Measurements from ENCODE around the gene C1orf35. TPM values are rescaled to one million over a fixed set of nuclear protein-coding genes. Genes with fewer than 3 reads are reported as not detected.

C1orf35 gene
- total RNA-seq, 1 donor from 2014 or later: 27.5 TPM

GRCh38 chr1:228109962-228110488 is 6.9 kb upstream of the C1orf35 start:
- no peaks in the 10 kb centered on the region for H3K9me3 Mint-ChIP-seq
- H3K4me1 Mint-ChIP-seq: peaks cover 20% of the 10 kb centered on the region
- peak overlapping the region; percentile 88 for H3K27ac Mint-ChIP-seq
- H3K27me3 Mint-ChIP-seq: peaks cover 2% of the 10 kb centered on the region
- peak overlapping the region; percentile 95 for H3K4me3 Mint-ChIP-seq
- peaks cover 16% of the 10 kb centered on the region for H3K36me3 Mint-ChIP-seq (ENCODE audit: low read depth)
- DNase-seq: no peak
- intact Hi-C loops (cut with micrococcal nuclease): loop anchor here (1.0 to 10.0 kb wide), 7 partner anchors 28 to 345 kb away; partner anchors contain the start of genes ARF1, GUK1 and TRIM11

- peaks cover 18% of the 10 kb centered on the region for H3K36me3 Mint-ChIP-seq (ENCODE audit: low read depth)
- peaks cover 2% of the 10 kb centered on the region for H3K27me3 Mint-ChIP-seq
- intact Hi-C loops (cut with micrococcal nuclease): loop anchor here (1.0 to 10.0 kb wide), 6 partner anchors 27 to 345 kb away; partner anchors contain the start of genes ARF1, GUK1 and TRIM11
- peaks cover 23% of the 10 kb centered on the region for H3K4me1 Mint-ChIP-seq
- H3K4me3 Mint-ChIP-seq: peak within 1 kb of the TSS; percentile 95
- no peaks in the 10 kb centered on the region for H3K9me3 Mint-ChIP-seq
- DNase-seq: peak; percentile 100
- peak within 1 kb of the TSS; percentile 88 for H3K27ac Mint-ChIP-seq
Observed at GRCh38 chr1:228109073-228109961, 6.2 kb upstream of the C1orf35 start, which contains the start of gene MRPL55. Gene MRPL55, minus strand, starts transcription at chr1:228109299. Its CDS starts 1,039 bp downstream, at chr1:228108260.

GRCh38 chr1:228108742-228109072 is 5.6 kb upstream of the C1orf35 start:
- Mint-ChIP-seq H3K27me3 (peaks cover 2% of the 10 kb centered on the region), H3K27ac (peak overlapping the region; percentile 88), H3K9me3 (no peaks in the 10 kb centered on the region), H3K4me3 (peak overlapping the region; percentile 95), H3K4me1 (peaks cover 28% of the 10 kb centered on the region), H3K36me3 (ENCODE audit: low read depth) (peaks cover 18% of the 10 kb centered on the region)
- intact Hi-C loops (cut with micrococcal nuclease): loop anchor here (1.0 to 10.0 kb wide), 6 partner anchors 26 to 344 kb away; partner anchors contain the start of genes ARF1, GUK1 and TRIM11
- DNase-seq: no peak

DNA sequence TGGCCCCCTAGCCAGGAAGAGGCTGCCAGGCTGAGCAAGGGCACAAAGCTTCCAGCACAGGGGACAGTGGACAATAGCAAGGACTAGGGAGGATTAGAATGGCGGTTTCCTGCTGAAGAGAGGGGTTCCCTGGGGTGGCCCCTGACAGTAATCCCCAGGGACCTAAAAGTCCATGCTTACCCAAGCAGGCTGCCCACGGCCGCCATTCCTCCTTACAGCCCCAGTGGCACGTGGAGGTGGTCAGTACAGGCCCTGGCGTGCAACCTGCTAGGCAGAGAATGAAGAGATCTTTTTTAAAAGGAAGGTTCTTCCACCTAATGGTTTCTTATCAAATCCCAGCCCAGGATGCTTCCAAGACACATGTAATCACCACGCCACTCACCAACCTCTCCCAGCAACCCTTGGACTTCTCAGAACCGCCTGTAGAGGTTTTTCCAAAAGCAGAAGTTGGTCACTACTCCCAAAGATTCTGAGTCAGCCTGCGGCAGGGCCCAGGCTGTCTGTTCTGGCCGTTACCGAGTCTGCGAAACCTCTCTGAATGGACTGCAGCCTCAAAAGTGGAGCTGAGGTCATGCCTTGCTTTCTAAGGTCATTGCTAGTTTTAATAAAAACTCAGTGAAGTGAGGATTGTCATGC is 5.0 kb upstream of the C1orf35 start:
- H3K9me3 Mint-ChIP-seq: no peaks in the 10 kb centered on the region
- no peak for DNase-seq
- peaks cover 33% of the 10 kb centered on the region for H3K4me1 Mint-ChIP-seq
- peaks cover 4% of the 10 kb centered on the region for H3K27me3 Mint-ChIP-seq
- H3K36me3 Mint-ChIP-seq (ENCODE audit: low read depth): peaks cover 19% of the 10 kb centered on the region
- H3K27ac Mint-ChIP-seq: peak overlapping the region; percentile 88
- H3K4me3 Mint-ChIP-seq: peak overlapping the region; percentile 95
- intact Hi-C loops (cut with micrococcal nuclease): loop anchor here (5.0 to 10.0 kb wide), 2 partner anchors 299 to 343 kb away; partner anchors contain the start of gene TRIM11

GRCh38 chr1:228107636-228108035 is 4.5 kb upstream of the C1orf35 start:
- Mint-ChIP-seq H3K9me3 (no peaks in the 10 kb centered on the region), H3K4me1 (peaks cover 33% of the 10 kb centered on the region), H3K27me3 (peaks cover 4% of the 10 kb centered on the region), H3K36me3 (ENCODE audit: low read depth) (peaks cover 20% of the 10 kb centered on the region), H3K27ac (no peak overlapping the region), H3K4me3 (peak overlapping the region; percentile 95)
- DNase-seq: no peak
- intact Hi-C loops (cut with micrococcal nuclease): loop anchor here (5.0 to 10.0 kb wide), 2 partner anchors 300 to 343 kb away; partner anchors contain the start of gene TRIM11

DNA sequence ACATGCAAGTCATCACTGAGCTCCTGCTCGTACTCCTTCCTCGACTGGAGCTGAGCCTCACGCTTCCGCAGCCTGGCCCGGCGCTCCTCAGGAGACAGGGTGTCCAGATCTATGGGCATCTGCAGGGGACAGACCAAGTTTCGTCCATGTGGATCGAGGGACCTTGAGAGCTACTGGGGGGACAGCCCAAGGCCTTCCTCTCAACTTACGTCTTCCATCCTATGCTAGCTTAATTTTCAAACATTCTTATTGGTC is 3.6 kb upstream of the C1orf35 start:
- no peak overlapping the region for H3K27ac Mint-ChIP-seq
- intact Hi-C loops (cut with micrococcal nuclease): loop anchor here (5.0 to 10.0 kb wide), 2 partner anchors 301 to 342 kb away; partner anchors contain the start of gene TRIM11
- no peak overlapping the region for H3K4me3 Mint-ChIP-seq

DNA sequence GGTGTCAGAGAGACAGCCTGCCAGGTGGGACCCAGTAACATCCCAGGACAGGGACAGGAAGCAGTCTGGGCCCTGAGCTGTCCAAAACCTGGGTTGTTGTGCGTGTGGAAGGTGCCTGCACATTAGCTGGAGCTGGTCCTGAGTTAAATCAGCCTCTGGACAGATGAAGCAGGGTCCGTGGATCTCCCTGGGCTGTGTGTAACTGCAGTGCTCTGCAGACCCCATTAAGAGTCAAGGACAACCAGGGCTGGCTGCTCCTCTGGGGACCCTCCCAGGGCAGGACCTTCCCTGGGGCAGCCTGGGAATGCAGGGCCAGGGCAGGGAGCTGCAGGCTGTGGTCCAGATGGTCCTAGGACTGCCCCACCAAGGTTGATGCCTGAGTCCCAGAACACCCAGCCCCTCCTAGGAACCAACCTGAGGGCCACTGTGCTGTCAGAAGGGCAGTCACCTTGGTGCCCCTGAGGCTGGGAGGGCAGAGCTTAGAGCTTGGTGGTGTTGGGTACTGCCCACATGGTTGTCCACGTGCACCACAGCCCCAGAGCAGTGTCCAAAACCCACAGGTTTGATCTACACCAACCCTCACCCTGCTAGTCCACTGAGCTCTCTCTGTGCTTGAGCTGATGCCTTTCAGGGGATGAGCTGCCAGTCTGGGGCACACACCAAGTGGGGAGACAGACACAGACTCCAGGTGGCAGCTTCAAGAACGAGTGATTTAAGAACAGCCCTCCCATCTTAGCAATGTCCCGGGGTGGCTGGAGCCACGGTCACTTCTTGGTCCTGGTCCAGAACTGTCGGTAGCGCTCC is 3.1 kb upstream of the C1orf35 start:
- peaks cover 24% of the 10 kb centered on the region for H3K36me3 Mint-ChIP-seq (ENCODE audit: low read depth)
- intact Hi-C loops (cut with micrococcal nuclease): loop anchor here (5.0 to 10.0 kb wide), 2 partner anchors 301 to 341 kb away; partner anchors contain the start of gene TRIM11
- peak overlapping the region; percentile 14 for H3K4me3 Mint-ChIP-seq
- no peak for DNase-seq
- peaks cover 37% of the 10 kb centered on the region for H3K4me1 Mint-ChIP-seq
- no peaks in the 10 kb centered on the region for H3K9me3 Mint-ChIP-seq
- no peak overlapping the region for H3K27ac Mint-ChIP-seq
- peaks cover 4% of the 10 kb centered on the region for H3K27me3 Mint-ChIP-seq

More for the DNA sequence above, 3.6 kb upstream of the C1orf35 start:
- DNase-seq: no peak
- peaks cover 20% of the 10 kb centered on the region for H3K36me3 Mint-ChIP-seq (ENCODE audit: low read depth)
- H3K27me3 Mint-ChIP-seq: peaks cover 4% of the 10 kb centered on the region
- H3K4me1 Mint-ChIP-seq: peaks cover 33% of the 10 kb centered on the region
- H3K9me3 Mint-ChIP-seq: no peaks in the 10 kb centered on the region

DNA sequence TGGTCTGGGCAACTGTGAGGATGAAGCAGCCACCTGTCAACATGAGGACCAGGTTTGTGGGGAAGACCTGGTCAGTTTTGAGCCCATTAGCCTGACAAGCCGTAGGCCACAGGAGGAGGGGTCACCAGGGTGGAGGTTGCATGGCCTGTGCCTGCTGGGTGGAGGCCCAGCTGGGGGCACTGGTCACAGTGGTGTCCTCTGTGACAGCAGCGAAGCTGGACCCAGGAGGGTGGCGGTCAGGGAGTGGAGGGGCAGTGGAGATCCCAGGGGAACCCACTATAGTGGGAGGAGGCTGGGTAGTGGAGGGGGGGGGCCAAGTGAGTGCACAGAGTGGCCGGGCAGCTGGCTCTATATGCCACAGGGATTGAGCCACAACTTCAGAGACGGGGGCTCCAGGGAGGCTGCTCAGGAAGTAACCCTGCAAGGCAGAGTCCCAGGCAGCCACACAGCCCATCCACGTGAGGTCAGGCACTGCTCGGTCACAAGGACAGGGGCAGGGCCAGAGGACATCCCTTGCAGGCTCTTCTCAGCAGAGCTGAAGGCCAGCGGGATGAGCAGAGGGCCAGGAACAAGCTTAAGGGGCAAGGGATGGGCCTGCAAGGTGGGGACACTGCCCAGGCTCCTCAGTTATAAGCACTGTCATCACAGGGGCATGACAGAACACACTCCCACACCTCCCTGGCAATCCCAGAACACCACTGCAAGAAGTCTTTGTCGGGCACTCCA is 2.3 kb upstream of the C1orf35 start:
- peaks cover 38% of the 10 kb centered on the region for H3K4me1 Mint-ChIP-seq
- H3K27me3 Mint-ChIP-seq: peaks cover 4% of the 10 kb centered on the region
- H3K9me3 Mint-ChIP-seq: no peaks in the 10 kb centered on the region
- intact Hi-C loops (cut with micrococcal nuclease): loop anchor here (5.0 to 10.0 kb wide), 2 partner anchors 302 to 341 kb away; partner anchors contain the start of gene TRIM11
- no peak overlapping the region for H3K4me3 Mint-ChIP-seq
- DNase-seq: no peak
- peaks cover 24% of the 10 kb centered on the region for H3K36me3 Mint-ChIP-seq (ENCODE audit: low read depth)
- H3K27ac Mint-ChIP-seq: no peak overlapping the region

DNA sequence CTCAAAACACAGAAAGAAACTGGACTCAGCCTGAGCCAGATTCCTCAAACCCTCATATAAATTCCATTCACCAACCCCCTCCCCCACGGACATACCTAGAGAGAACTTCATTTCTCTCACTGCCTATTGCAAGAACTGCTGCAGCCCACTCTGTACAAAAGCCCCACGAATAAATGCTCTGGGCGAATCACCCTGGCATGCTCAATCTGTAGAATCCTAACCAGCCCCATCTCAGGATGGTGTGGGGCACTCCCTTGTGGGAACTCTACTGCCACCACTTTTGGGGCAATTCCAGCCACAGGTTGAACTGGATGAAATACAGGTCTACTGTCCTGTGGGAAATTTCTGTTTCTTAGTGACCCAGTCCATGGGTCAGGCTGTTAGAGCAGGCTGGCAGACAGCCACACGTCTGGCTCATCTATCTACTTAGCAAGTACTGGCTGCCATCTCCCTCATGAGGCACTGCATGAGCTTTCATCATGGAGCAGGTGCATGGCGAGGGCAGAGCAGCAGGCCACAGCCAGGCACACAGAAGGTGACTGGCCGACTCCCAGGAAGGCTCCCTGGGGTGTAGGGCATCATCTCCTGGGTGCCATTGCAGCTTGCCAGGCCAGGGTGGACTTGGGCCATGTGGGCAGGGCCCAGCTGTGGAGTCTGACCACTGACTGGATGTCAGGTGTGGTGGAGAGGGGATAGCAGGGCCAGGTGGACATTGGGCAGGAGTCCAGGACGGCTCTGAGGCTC is 1.6 kb upstream of the C1orf35 start:
- H3K4me1 Mint-ChIP-seq: peaks cover 31% of the 10 kb centered on the region
- DNase-seq: no peak
- H3K4me3 Mint-ChIP-seq: peak overlapping the region; percentile 93
- H3K27ac Mint-ChIP-seq: peak overlapping the region; percentile 76
- peaks cover 4% of the 10 kb centered on the region for H3K27me3 Mint-ChIP-seq
- H3K9me3 Mint-ChIP-seq: no peaks in the 10 kb centered on the region
- H3K36me3 Mint-ChIP-seq (ENCODE audit: low read depth): peaks cover 30% of the 10 kb centered on the region
- intact Hi-C loops (cut with micrococcal nuclease): loop anchor here (5.0 to 10.0 kb wide), 2 partner anchors 303 to 340 kb away; partner anchors contain the start of gene TRIM11

GRCh38 chr1:228101994-228102790 is 933 bp downstream of the C1orf35 start:
- H3K36me3 Mint-ChIP-seq (ENCODE audit: low read depth): peaks cover 40% of the 10 kb centered on the region
- intact Hi-C loops (cut with micrococcal nuclease): loop anchor here (2.0 to 10.0 kb wide), 2 partner anchors 337 to 363 kb away; no protein-coding TSS in a partner anchor

GRCh38 chr1:228101614-228101993 is 1.5 kb downstream of the C1orf35 start:
- Mint-ChIP-seq H3K9me3 (no peaks in the 10 kb centered on the region), H3K36me3 (ENCODE audit: low read depth) (peaks cover 38% of the 10 kb centered on the region), H3K4me3 (peak overlapping the region; percentile 93), H3K4me1 (peaks cover 22% of the 10 kb centered on the region), H3K27me3 (peaks cover 2% of the 10 kb centered on the region), H3K27ac (peak overlapping the region; percentile 74)
- intact Hi-C loops (cut with micrococcal nuclease): loop anchor here (10.0 kb wide), 1 partner anchor 337 kb away; no protein-coding TSS in a partner anchor
- peak; percentile 67 for DNase-seq

More at GRCh38 chr1:228101994-228102790, 933 bp downstream of the C1orf35 start:
- peak; percentile 84 for DNase-seq
- peak overlapping the region; percentile 93 for H3K4me3 Mint-ChIP-seq
- H3K4me1 Mint-ChIP-seq: peaks cover 22% of the 10 kb centered on the region
- H3K9me3 Mint-ChIP-seq: no peaks in the 10 kb centered on the region
- peak overlapping the region; percentile 75 for H3K27ac Mint-ChIP-seq
- H3K27me3 Mint-ChIP-seq: peaks cover 2% of the 10 kb centered on the region

Measured in activated CD4-positive, alpha-beta T cell treated with anti-CD3 and anti-CD28 coated beads, Interleukin-2, amount 10 ng/mL, durations not matched to agents 24 days and 14 days (primary cell).